ENCODE measurements around the gene BAHCC1.

BAHCC1 gene

GRCh38 chr17:81511804-81512561 is 116.7 kb downstream of the BAHCC1 start:
- Histone ChIP-seq H3K4me3 (ENCODE audit: low read depth in 1 of 5, low read length in 5 of 5) (peak overlapping the region; percentile 88 to 96 (median 92)), H3K9me3 (ENCODE audit: control insufficient read depth in 5 of 5, low read length in 5 of 5) (no peaks in the 10 kb centered on the region), H3K9ac (ENCODE audit: low read length in 5 of 5) (peak overlapping the region; percentile 62 to 89 (median 70)), H3K36me3 (ENCODE audit: control insufficient read depth in 5 of 5, insufficient read depth in 5 of 5, low read length in 5 of 5) (peaks cover 0 to 32% (median 30%) of the 10 kb centered on the region in 5 donors), H3K27ac (ENCODE audit: low read depth, low read length) (peak overlapping the region; percentile 48), H3K4me1 (ENCODE audit: control insufficient read depth in 5 of 5, insufficient read depth in 5 of 5, low read length in 5 of 5) (peaks cover 10 to 72% (median 65%) of the 10 kb centered on the region in 5 donors), H3K27me3 (ENCODE audit: control insufficient read depth in 5 of 5, insufficient read depth in 4 of 5, low read length in 5 of 5) (no peaks in the 10 kb centered on the region)

- Histone ChIP-seq H3K9ac (ENCODE audit: low read length in 5 of 5) (peak within 1 kb of the TSS; percentile 68 to 89 (median 84)), H3K27ac (ENCODE audit: low read depth, low read length) (peak within 1 kb of the TSS; percentile 94), H3K9me3 (ENCODE audit: control insufficient read depth in 5 of 5, low read length in 5 of 5) (no peaks in the 10 kb centered on the region), H3K4me3 (ENCODE audit: low read depth in 1 of 5, low read length in 5 of 5) (peak within 1 kb of the TSS; percentile 88 to 96 (median 92)), H3K4me1 (ENCODE audit: control insufficient read depth in 5 of 5, insufficient read depth in 5 of 5, low read length in 5 of 5) (peaks cover 10 to 77% (median 70%) of the 10 kb centered on the region in 5 donors), H3K27me3 (ENCODE audit: control insufficient read depth in 5 of 5, insufficient read depth in 4 of 5, low read length in 5 of 5) (peaks cover 0 to 1% (median 0%) of the 10 kb centered on the region in 5 donors), H3K36me3 (ENCODE audit: control insufficient read depth in 5 of 5, insufficient read depth in 5 of 5, low read length in 5 of 5) (peaks cover 0 to 32% (median 30%) of the 10 kb centered on the region in 5 donors)
These were observed 117.5 kb downstream of the BAHCC1 start, which contains the start of gene ACTG1 for GRCh38 chr17:81512562-81513371. ACTG1 (minus strand) TSS chr17:81512799; CDS start chr17:81512354, 445 bp downstream.

DNA sequence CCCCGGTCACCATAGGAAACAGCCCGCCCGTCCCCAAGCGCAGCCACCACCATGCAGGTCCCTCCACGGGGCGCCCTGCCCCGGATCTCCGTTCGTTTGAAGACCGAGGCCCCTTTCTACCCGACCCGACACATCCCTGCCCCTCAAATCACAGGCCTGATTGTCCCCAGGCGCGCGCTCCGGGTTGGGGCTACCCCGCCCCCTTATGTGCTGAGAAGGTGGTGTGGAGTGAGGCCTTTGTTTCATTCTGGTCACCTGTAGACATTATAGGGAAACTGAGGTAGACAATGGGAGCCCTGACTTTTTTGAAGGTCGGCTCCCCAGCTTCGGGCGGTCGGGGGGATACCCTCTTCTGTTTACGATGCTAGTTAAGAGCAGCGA is 118.1 kb downstream of the BAHCC1 start:
- Histone ChIP-seq H3K27ac (ENCODE audit: low read depth, low read length) (peak overlapping the region; percentile 94), H3K9me3 (ENCODE audit: control insufficient read depth in 5 of 5, low read length in 5 of 5) (no peaks in the 10 kb centered on the region), H3K4me3 (ENCODE audit: low read depth in 1 of 5, low read length in 5 of 5) (peak overlapping the region; percentile 62 to 78 (median 70)), H3K4me1 (ENCODE audit: control insufficient read depth in 5 of 5, insufficient read depth in 5 of 5, low read length in 5 of 5) (peaks cover 10 to 83% (median 75%) of the 10 kb centered on the region in 5 donors), H3K36me3 (ENCODE audit: control insufficient read depth in 5 of 5, insufficient read depth in 5 of 5, low read length in 5 of 5) (peaks cover 0 to 32% (median 30%) of the 10 kb centered on the region in 5 donors), H3K27me3 (ENCODE audit: control insufficient read depth in 5 of 5, insufficient read depth in 4 of 5, low read length in 5 of 5) (peaks cover 0 to 6% (median 4%) of the 10 kb centered on the region in 5 donors), H3K9ac (ENCODE audit: low read length in 5 of 5) (peak overlapping the region in 4 of 5 donors; percentile 69 to 89 (median 84))

- Histone ChIP-seq H3K27ac (ENCODE audit: low read depth, low read length) (peak overlapping the region; percentile 94), H3K9ac (ENCODE audit: low read length in 5 of 5) (peak overlapping the region in 4 of 5 donors; percentile 73 to 89 (median 84)), H3K9me3 (ENCODE audit: control insufficient read depth in 5 of 5, low read length in 5 of 5) (no peaks in the 10 kb centered on the region), H3K36me3 (ENCODE audit: control insufficient read depth in 5 of 5, insufficient read depth in 5 of 5, low read length in 5 of 5) (peaks cover 0 to 29% (median 27%) of the 10 kb centered on the region in 5 donors), H3K4me3 (ENCODE audit: low read depth in 1 of 5, low read length in 5 of 5) (peak overlapping the region; percentile 62 to 78 (median 70)), H3K27me3 (ENCODE audit: control insufficient read depth in 5 of 5, insufficient read depth in 4 of 5, low read length in 5 of 5) (peaks cover 0 to 9% (median 4%) of the 10 kb centered on the region in 5 donors), H3K4me1 (ENCODE audit: control insufficient read depth in 5 of 5, insufficient read depth in 5 of 5, low read length in 5 of 5) (peaks cover 10 to 84% (median 77%) of the 10 kb centered on the region in 5 donors)
These were observed 118.7 kb downstream of the BAHCC1 start for GRCh38 chr17:81513753-81514488.

GRCh38 chr17:81514489-81514738 is 119.2 kb downstream of the BAHCC1 start:
- Histone ChIP-seq H3K27me3 (ENCODE audit: control insufficient read depth in 5 of 5, insufficient read depth in 4 of 5, low read length in 5 of 5) (peaks cover 0 to 14% (median 8%) of the 10 kb centered on the region in 5 donors), H3K4me3 (ENCODE audit: low read depth in 1 of 5, low read length in 5 of 5) (peak overlapping the region in 4 of 5 donors; percentile 69 to 78 (median 73)), H3K9me3 (ENCODE audit: control insufficient read depth in 5 of 5, low read length in 5 of 5) (no peaks in the 10 kb centered on the region), H3K27ac (ENCODE audit: low read depth, low read length) (peak overlapping the region; percentile 94), H3K9ac (ENCODE audit: low read length in 5 of 5) (peak overlapping the region in 4 of 5 donors; percentile 73 to 89 (median 84)), H3K36me3 (ENCODE audit: control insufficient read depth in 5 of 5, insufficient read depth in 5 of 5, low read length in 5 of 5) (peaks cover 0 to 24% (median 24%) of the 10 kb centered on the region in 5 donors), H3K4me1 (ENCODE audit: control insufficient read depth in 5 of 5, insufficient read depth in 5 of 5, low read length in 5 of 5) (peaks cover 6 to 84% (median 77%) of the 10 kb centered on the region in 5 donors)

- peak overlapping the region; percentile 35 to 78 (median 74) for H3K4me3 ChIP-seq (ENCODE audit: low read depth in 1 of 5, low read length in 5 of 5)
- H3K9ac ChIP-seq (ENCODE audit: low read length in 5 of 5), result peak overlapping the region; percentile 48 to 84 (median 73)
- peaks cover 0 to 19% (median 13%) of the 10 kb centered on the region in 5 donors for H3K27me3 ChIP-seq (ENCODE audit: control insufficient read depth in 5 of 5, insufficient read depth in 4 of 5, low read length in 5 of 5)
- peaks cover 0 to 20% (median 19%) of the 10 kb centered on the region in 5 donors for H3K36me3 ChIP-seq (ENCODE audit: control insufficient read depth in 5 of 5, insufficient read depth in 5 of 5, low read length in 5 of 5)
- peaks cover 6 to 84% (median 77%) of the 10 kb centered on the region in 5 donors for H3K4me1 ChIP-seq (ENCODE audit: control insufficient read depth in 5 of 5, insufficient read depth in 5 of 5, low read length in 5 of 5)
- H3K9me3 ChIP-seq (ENCODE audit: control insufficient read depth in 5 of 5, low read length in 5 of 5), result no peaks in the 10 kb centered on the region
- peak overlapping the region; percentile 94 for H3K27ac ChIP-seq (ENCODE audit: low read depth, low read length)
These were observed 119.7 kb downstream of the BAHCC1 start for GRCh38 chr17:81514739-81515529.

- peak overlapping the region; percentile 83 for H3K27ac ChIP-seq (ENCODE audit: low read depth, low read length)
- peaks cover 2 to 77% (median 70%) of the 10 kb centered on the region in 5 donors for H3K4me1 ChIP-seq (ENCODE audit: control insufficient read depth in 5 of 5, insufficient read depth in 5 of 5, low read length in 5 of 5)
- no peaks in the 10 kb centered on the region for H3K9me3 ChIP-seq (ENCODE audit: control insufficient read depth in 5 of 5, low read length in 5 of 5)
- H3K4me3 ChIP-seq (ENCODE audit: low read depth in 1 of 5, low read length in 5 of 5), result peak overlapping the region; percentile 35 to 75 (median 74)
- H3K36me3 ChIP-seq (ENCODE audit: control insufficient read depth in 5 of 5, insufficient read depth in 5 of 5, low read length in 5 of 5), result peaks cover 0 to 14% (median 13%) of the 10 kb centered on the region in 5 donors
- H3K27me3 ChIP-seq (ENCODE audit: control insufficient read depth in 5 of 5, insufficient read depth in 4 of 5, low read length in 5 of 5), result peaks cover 5 to 26% (median 15%) of the 10 kb centered on the region in 5 donors
- peak overlapping the region in 4 of 5 donors; percentile 48 to 76 (median 62) for H3K9ac ChIP-seq (ENCODE audit: low read length in 5 of 5)
These were observed 120.3 kb downstream of the BAHCC1 start for GRCh38 chr17:81515530-81516041.

All from subcutaneous abdominal adipose tissue (tissue), 5 donors.